H1 (cell line): Measurements from ENCODE around the gene TMED10. TPM values are rescaled to one million over a fixed set of nuclear protein-coding genes. Genes with fewer than 3 reads are reported as not detected.

ENCODE experiments used
- CTCF ChIA-PET: fragments of 300-600 bp; sonication (Branson Sonifier 250); formaldehyde crosslinking; loops from one replicate; lab custom pipeline; 2021; ENCODE audit not compliant: partially characterized antibody; lab: Charles Lee
- POLR2A ChIA-PET: fragments of 300-600 bp; sonication (Branson Sonifier 250); formaldehyde crosslinking; loops from one replicate; lab custom pipeline; 2021; ENCODE audit warnings: inconsistent platforms; ENCODE audit not compliant: partially characterized antibody; lab: Charles Lee
- DNase-seq, 2 experiments: peaks; one replicate each; pipeline versions ENCODE4 v3.0.0 to v3.0.0-alpha.2; 2010 to 2022; ENCODE audit warnings: low spot score in 2 of 2, low read depth in 1 of 2, mixed read lengths in 1 of 2
- FAIRE-seq: peaks from 2 replicates; lab custom pipeline; 2011; peaks lifted over from hg19 to GRCh38; lab: Jason Lieb, UNC
- H2AFZ ChIP-seq: 2 replicates; pipeline ENCODE4 v1.8.1; 2012; ENCODE audit warnings: low read length, inconsistent platforms
- H2AK5ac ChIP-seq: 2 replicates; pipeline ENCODE4 v1.6.1; 2013; ENCODE audit warnings: low read depth, low read length
- H2BK120ac ChIP-seq: replicated peaks from 2 replicates; pipeline ENCODE3; 2013; ENCODE audit warnings: low read depth, low read length, inconsistent platforms
- H2BK12ac ChIP-seq: 2 replicates; pipeline ENCODE4 v1.6.1; 2013; ENCODE audit warnings: low read depth, low read length
- H2BK15ac ChIP-seq: 2 replicates; pipeline ENCODE4 v1.6.1; 2013; ENCODE audit warnings: low read length
- H2BK20ac ChIP-seq: 2 replicates; pipeline ENCODE4 v1.6.1; 2013; ENCODE audit warnings: low read length
- H2BK5ac ChIP-seq: 2 replicates; pipeline ENCODE4 v1.6.1; 2013; ENCODE audit warnings: low read depth, low read length
- H3K14ac ChIP-seq: 2 replicates; pipeline ENCODE4 v1.6.1; 2013; ENCODE audit warnings: inconsistent platforms; ENCODE audit not compliant: insufficient read length
- H3K18ac ChIP-seq: 2 replicates; pipeline ENCODE4 v1.6.1; 2013; ENCODE audit warnings: low read length; ENCODE audit errors: extremely low read depth
- H3K23ac ChIP-seq: 2 replicates; pipeline ENCODE4 v1.6.1; 2013; ENCODE audit warnings: inconsistent platforms; ENCODE audit not compliant: insufficient read length
- H3K23me2 ChIP-seq: 2 replicates; pipeline ENCODE4 v1.6.1; 2013; ENCODE audit warnings: low read depth, low read length
- H3K27ac ChIP-seq: 2 replicates; pipeline ENCODE4 v1.6.1; 2011; ENCODE audit warnings: low read depth, low read length, inconsistent platforms
- H3K27me3 ChIP-seq, 4 experiments: replicated peaks in 1 of 4; 1 replicate in 1 of 4; 2 replicates in 3 of 4; pipeline versions ENCODE4 v1.6.1 to v1.8.1; 2011 to 2013; ENCODE audit warnings: low read length in 3 of 4, mild to moderate bottlenecking in 3 of 4, inconsistent platforms in 2 of 4, mixed read lengths in 2 of 4, moderate library complexity in 1 of 4; ENCODE audit not compliant: control insufficient read depth in 3 of 4, insufficient read depth in 3 of 4; ENCODE audit errors: extremely low read depth in 1 of 4
- H3K36me3 ChIP-seq, 4 experiments: 2 replicates each; pipeline versions ENCODE4 v1.6.1 to v1.8.1; 2011 to 2013; ENCODE audit warnings: mild to moderate bottlenecking in 4 of 4, low read length in 3 of 4, moderate library complexity in 2 of 4, control low read depth in 1 of 4, inconsistent platforms in 1 of 4; ENCODE audit not compliant: insufficient read depth in 4 of 4, control insufficient read depth in 2 of 4
- H3K4ac ChIP-seq: replicated peaks from 2 replicates; pipeline ENCODE3; 2013; ENCODE audit warnings: low read length, low read depth, mixed read lengths, inconsistent platforms; ENCODE audit not compliant: insufficient read length
- H3K4me1 ChIP-seq, 4 experiments: replicated peaks in 1 of 4; 1 replicate in 1 of 4; 2 replicates in 3 of 4; pipeline versions ENCODE4 v1.6.1 to v1.8.1; 2011 to 2013; ENCODE audit warnings: low read length in 3 of 4, inconsistent platforms in 2 of 4, mixed read lengths in 1 of 4; ENCODE audit not compliant: insufficient read depth in 4 of 4, control insufficient read depth in 3 of 4
- H3K4me2 ChIP-seq, 2 experiments: 2 replicates each; pipeline versions ENCODE4 v1.6.1 to v1.8.1; 2011 to 2013; ENCODE audit warnings: low read depth in 2 of 2, low read length in 2 of 2, control low read depth in 1 of 2, inconsistent platforms in 1 of 2, mild to moderate bottlenecking in 1 of 2; ENCODE audit not compliant: insufficient read depth in 1 of 2
- H3K4me3 ChIP-seq, 4 experiments: fragments of 200-600, 300-600 bp in 1 of 4; sonication (generic), shearing (Covaris generic), sonication (Bioruptor Twin) in 1 of 4; 2 replicates each; pipeline versions ENCODE4 v1.5.1 to v1.8.1; 2011 to 2016; ENCODE audit warnings: low read length in 4 of 4, low read depth in 3 of 4, control low read depth in 2 of 4, inconsistent platforms in 2 of 4, mild to moderate bottlenecking in 2 of 4, mixed read lengths in 1 of 4, moderate library complexity in 1 of 4; ENCODE audit not compliant: insufficient read depth in 2 of 4; ENCODE audit errors: extremely low read depth in 1 of 4
- H3K56ac ChIP-seq: replicated peaks from 2 replicates; pipeline ENCODE3; 2013; ENCODE audit warnings: low read depth, mild to moderate bottlenecking, mixed read lengths, low read length, inconsistent platforms; ENCODE audit not compliant: insufficient read length
- H3K79me1 ChIP-seq: 2 replicates; pipeline ENCODE4 v1.6.1; 2013; ENCODE audit warnings: low read depth, low read length, control low read depth
- H3K79me2 ChIP-seq, 2 experiments: 2 replicates each; pipeline versions ENCODE4 v1.6.1 to v1.8.1; 2012 to 2013; ENCODE audit warnings: low read length in 2 of 2, mild to moderate bottlenecking in 2 of 2, inconsistent platforms in 1 of 2; ENCODE audit not compliant: insufficient read depth in 2 of 2, control insufficient read depth in 1 of 2
- H3K9ac ChIP-seq, 4 experiments: replicated peaks in 1 of 4; 1 replicate in 1 of 4; 2 replicates in 3 of 4; pipeline versions ENCODE4 v1.6.1 to v1.8.1; 2011 to 2013; ENCODE audit warnings: low read depth in 3 of 4, low read length in 3 of 4, control low read depth in 2 of 4, mild to moderate bottlenecking in 2 of 4, moderate library complexity in 2 of 4, inconsistent platforms in 1 of 4; ENCODE audit errors: extremely low read depth in 1 of 4
- H3K9me3 ChIP-seq, 2 experiments: 2 replicates each; pipeline versions ENCODE4 v1.6.1 to v1.8.1; 2012 to 2013; ENCODE audit warnings: mild to moderate bottlenecking in 2 of 2, moderate library complexity in 2 of 2, control low read depth in 1 of 2, inconsistent platforms in 1 of 2, low read depth in 1 of 2, low read length in 1 of 2, mixed read lengths in 1 of 2; ENCODE audit not compliant: insufficient read depth in 2 of 2
- H4K20me1 ChIP-seq, 2 experiments: replicated peaks in 1 of 2; 2 replicates each; pipeline versions ENCODE3 to v1.8.1; 2011 to 2013; ENCODE audit warnings: inconsistent platforms in 2 of 2, low read length in 2 of 2, mild to moderate bottlenecking in 1 of 2; ENCODE audit not compliant: insufficient read depth in 2 of 2, control insufficient read depth in 1 of 2
- H4K5ac ChIP-seq: 2 replicates; pipeline ENCODE4 v1.6.1; 2013; ENCODE audit warnings: low read length, low read depth, mixed read lengths, inconsistent platforms; ENCODE audit not compliant: insufficient read length
- H4K8ac ChIP-seq: 2 replicates; pipeline ENCODE4 v1.8.0; 2013; ENCODE audit warnings: mild to moderate bottlenecking, moderate library complexity, low read length, inconsistent platforms; ENCODE audit not compliant: insufficient read depth; ENCODE audit errors: extremely low read depth
- H4K91ac ChIP-seq: replicated peaks from 2 replicates; pipeline ENCODE3; 2013; ENCODE audit warnings: low read length, mixed read lengths, inconsistent platforms; ENCODE audit not compliant: insufficient read length
- HDAC2 ChIP-seq, 2 experiments: fragments of 300-600 bp in 1 of 2; sonication (generic) in 1 of 2; IDR thresholded peaks; 2 replicates each; pipeline ENCODE4 v1.6.1; 2011 to 2012; ENCODE audit warnings: low read depth in 2 of 2, low read length in 2 of 2, mild to moderate bottlenecking in 2 of 2, moderate library complexity in 2 of 2, borderline replicate concordance in 1 of 2, inconsistent platforms in 1 of 2
- HDAC6 ChIP-seq: IDR thresholded peaks from one replicate; pipeline ENCODE4 v1.7.1; 2012; ENCODE audit warnings: low read depth, mild to moderate bottlenecking, inconsistent platforms, low read length, moderate library complexity
- MAFK ChIP-seq: IDR thresholded peaks from 2 replicates; pipeline ENCODE4 v1.6.1; 2012; ENCODE audit warnings: low read depth, mild to moderate bottlenecking, improper control_type of control experiment, low read length
- POLR2A ChIP-seq, 2 experiments: IDR thresholded peaks; 1 replicate in 1 of 2; 2 replicates in 1 of 2; pipeline ENCODE4 v1.6.1; 2011; ENCODE audit warnings: low read depth in 2 of 2, low read length in 2 of 2, mild to moderate bottlenecking in 2 of 2; ENCODE audit errors: control extremely low read depth in 1 of 2
- RFX5 ChIP-seq: IDR thresholded peaks from 2 replicates; pipeline ENCODE4 v1.6.1; 2011; ENCODE audit warnings: low read depth, low read length, improper control_type of control experiment, borderline replicate concordance
- SAP30 ChIP-seq: fragments of 300-600 bp; sonication (generic); IDR thresholded peaks from 2 replicates; pipeline ENCODE4 v1.7.1; 2012; ENCODE audit warnings: low read length, moderate library complexity, mild to moderate bottlenecking, inconsistent platforms; ENCODE audit not compliant: insufficient read depth, insufficient replicate concordance
- USF2 ChIP-seq: IDR thresholded peaks from 2 replicates; pipeline ENCODE4 v1.6.1; 2011; ENCODE audit warnings: low read length, improper control_type of control experiment
- WGBS, 2 experiments: shearing (Covaris generic) in 1 of 2; methylation state at CpG; one replicate each; pipeline versions ENCODE4 v1.1.6 to v1.1.7; 2013 to 2015; ENCODE audit warnings: low lambda C conversion rate in 2 of 2, mixed read lengths in 2 of 2, inconsistent platforms in 1 of 2, low coverage in 1 of 2, missing lambda C conversion rate in 1 of 2; ENCODE audit not compliant: insufficient replicate concordance in 2 of 2, insufficient coverage in 1 of 2, insufficient read length in 1 of 2; ENCODE audit errors: extremely low coverage in 1 of 2, missing lambda C conversion rate in 1 of 2; 5-methylcytosine and 5-hydroxymethylcytosine counted together
- polyA plus RNA-seq, 7 experiments: library from polyadenylated mRNA; depleted of rRNA in 3 of 7; stranded (reverse) in 5 of 7; unstranded in 2 of 7; fragments of >200 nt in 5 of 7; fragments of 200-250 nt in 2 of 7; gene quantifications; 1 replicate in 5 of 7; 2 replicates in 1 of 7; 4 replicates in 1 of 7; pipeline versions ENCODE4 v1.2.1 to v1.2.3, GENCODE V29; 2011 to 2013; ENCODE audit warnings: missing spikeins in 2 of 7, mixed read lengths in 2 of 7
- total RNA-seq: library from RNA; stranded (reverse); fragmentation: NEBNext Ultra II Directional; extraction: Animal tissue kit (Norgen Biotek cat#: 25700); gene quantifications from 2 replicates; pipeline ENCODE4 v1.2.1, GENCODE V29; 2021

The TMED10 gene
- total and polyA plus RNA-seq, 2 of the 8 experiments (the other 6 are each of a cell fraction or from before 2014, with no cell fraction given): 218 to 250 TPM

GRCh38 chr14:75092698-75093097 lies 83.7 kb downstream of the TMED10 start:
- DNase-seq: no peak
- Histone ChIP-seq H3K23ac (no peak overlapping the region), H2AK5ac (no peak overlapping the region), H2BK12ac (no peak overlapping the region)
- TF ChIP-seq HDAC6: no peak
- no peak for TF ChIP-seq POLR2A (IDR thresholded peaks at IDR 0.05; ENCODE audit: control extremely low read depth in 1 of 2, low read depth in 2 of 2, low read length in 2 of 2)
- TF ChIP-seq RFX5: no peak
- no peak for TF ChIP-seq SAP30
- TF ChIP-seq HDAC2 (IDR thresholded peaks at IDR 0.05; ENCODE audit: borderline replicate concordance in 1 of 2, low read depth in 2 of 2, low read length in 2 of 2): 0 out of 4 replicates have a peak, but pooled peaks of 1 of the 2 experiments have one; percentile 39
- no peak for TF ChIP-seq MAFK
- no peak for TF ChIP-seq USF2
- TF ChIP-seq, all 59 proteins: peak for 1
- Histone ChIP-seq H3K27ac (no peak overlapping the region), H2BK120ac (no peak overlapping the region), H3K79me2 (no peaks in the 10 kb centered on the region), H4K20me1 (no peaks in the 10 kb centered on the region), H2BK5ac (no peak overlapping the region), H3K79me1 (no peaks in the 10 kb centered on the region), H3K36me3 (peaks cover 0 to 50% (median 19%) of the 10 kb centered on the region in 4 experiments; a peak in 7 of 8 replicates), H3K27me3 (no peaks in the 10 kb centered on the region), H3K4me1 (no peaks in the 10 kb centered on the region; a peak in 2 of 7 replicates), H2BK15ac (no peak overlapping the region), H4K8ac (no peak overlapping the region), H4K5ac (no peak overlapping the region), H2AFZ (no peak overlapping the region), H4K91ac (no peak overlapping the region), H3K18ac (no peak overlapping the region), H3K56ac (no peak overlapping the region), H3K4ac (no peak overlapping the region), H3K9me3 (no peaks in the 10 kb centered on the region), H3K4me3 (no peak overlapping the region; a peak in 1 of 8 replicates), H3K23me2 (no peaks in the 10 kb centered on the region), H3K14ac (no peak overlapping the region), H3K9ac (no peak overlapping the region), H3K4me2 (0 out of 4 replicates have a peak overlapping the region, but pooled peaks of 1 of the 2 experiments have one; percentile 3), H2BK20ac (no peak overlapping the region)
- POLR2A ChIA-PET: interaction anchor here (1.2 to 1.5 kb wide), 2 partner anchors 15 to 24 kb away, joined by 3 read pairs; no protein-coding TSS in a partner anchor
- no peak for FAIRE-seq
- 51% methylated on average over 2 of the region's 2 CpGs; no CpG with 5 or more reads in 1 of the 2 experiments for WGBS, 2 experiments
- CTCF ChIA-PET: interaction anchor here (0.6 to 1.2 kb wide), 2 partner anchors 63 to 70 kb away, joined by 3 read pairs; no protein-coding TSS in a partner anchor
